ENCODE data around the gene GSE1. TPM values are rescaled to one million over a fixed set of nuclear protein-coding genes. Genes with fewer than 3 reads are reported as not detected.
A peak's percentile ranks its signal among the peaks of the same experiment; 100 is the strongest.

The GSE1 gene
- polyA plus RNA-seq, 3 donors, result 62.2 to 81.9 (median 73.5) TPM

GRCh38 chr16:85571813-85572619 is 41.1 kb upstream of the GSE1 start:
- no peak for DNase-seq (ENCODE audit: extremely low read depth in 1 of 11, low read depth in 9 of 11, low spot score in 4 of 11)

GRCh38 chr16:85573045-85573695 is 40.0 kb upstream of the GSE1 start:
- DNase-seq (ENCODE audit: extremely low read depth in 1 of 11, low read depth in 9 of 11, low spot score in 4 of 11), result no peak

DNA sequence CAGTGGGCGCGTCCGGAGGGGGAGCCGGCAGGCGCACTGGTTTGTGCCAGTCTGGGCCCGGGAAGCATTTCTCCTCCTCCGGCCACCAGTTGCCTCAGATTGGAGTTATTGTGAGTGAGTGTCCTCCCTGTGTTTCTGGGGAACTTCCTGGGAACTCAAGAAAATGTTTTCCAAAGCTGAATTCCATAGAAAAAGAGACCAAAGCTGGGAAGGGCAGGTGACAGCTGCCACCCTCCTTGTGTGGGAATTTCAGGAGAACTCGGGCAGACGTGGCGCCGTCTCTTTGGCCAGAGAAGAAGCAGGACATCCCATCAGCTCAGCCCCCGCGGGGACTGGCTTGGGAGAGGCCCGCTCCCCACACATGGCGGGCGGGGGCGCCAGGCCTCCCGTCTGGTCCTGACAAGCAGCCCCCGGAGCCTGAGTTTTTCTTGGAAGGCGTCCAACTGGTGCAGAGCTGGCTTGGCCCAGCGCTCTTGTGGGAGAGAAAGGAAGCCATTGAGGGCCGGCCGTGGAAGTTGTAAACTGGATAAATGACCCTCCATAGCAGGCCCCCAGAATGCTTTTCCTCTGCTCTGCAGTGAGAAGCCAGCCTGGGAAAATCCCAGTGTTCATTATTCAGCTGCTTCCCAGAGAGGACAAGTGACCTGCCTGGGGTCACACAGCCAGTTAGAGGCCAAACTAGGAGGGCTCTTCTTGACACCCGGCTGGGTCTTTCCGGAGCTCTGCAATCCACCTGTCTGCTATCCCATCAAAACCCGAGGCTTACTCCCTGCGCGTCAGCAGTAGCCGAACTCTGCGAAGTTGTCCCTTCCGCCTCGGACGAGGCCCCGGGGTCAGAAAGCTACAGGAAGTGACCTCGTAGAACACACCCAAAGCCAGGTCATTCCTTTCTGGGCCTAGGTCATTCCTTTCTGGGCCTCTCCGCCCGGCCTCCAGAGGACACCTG is 39.2 kb upstream of the GSE1 start:
- DNase-seq (ENCODE audit: extremely low read depth in 1 of 11, low read depth in 9 of 11, low spot score in 4 of 11), result peak; percentile 87 to 97 (median 94)

DNA sequence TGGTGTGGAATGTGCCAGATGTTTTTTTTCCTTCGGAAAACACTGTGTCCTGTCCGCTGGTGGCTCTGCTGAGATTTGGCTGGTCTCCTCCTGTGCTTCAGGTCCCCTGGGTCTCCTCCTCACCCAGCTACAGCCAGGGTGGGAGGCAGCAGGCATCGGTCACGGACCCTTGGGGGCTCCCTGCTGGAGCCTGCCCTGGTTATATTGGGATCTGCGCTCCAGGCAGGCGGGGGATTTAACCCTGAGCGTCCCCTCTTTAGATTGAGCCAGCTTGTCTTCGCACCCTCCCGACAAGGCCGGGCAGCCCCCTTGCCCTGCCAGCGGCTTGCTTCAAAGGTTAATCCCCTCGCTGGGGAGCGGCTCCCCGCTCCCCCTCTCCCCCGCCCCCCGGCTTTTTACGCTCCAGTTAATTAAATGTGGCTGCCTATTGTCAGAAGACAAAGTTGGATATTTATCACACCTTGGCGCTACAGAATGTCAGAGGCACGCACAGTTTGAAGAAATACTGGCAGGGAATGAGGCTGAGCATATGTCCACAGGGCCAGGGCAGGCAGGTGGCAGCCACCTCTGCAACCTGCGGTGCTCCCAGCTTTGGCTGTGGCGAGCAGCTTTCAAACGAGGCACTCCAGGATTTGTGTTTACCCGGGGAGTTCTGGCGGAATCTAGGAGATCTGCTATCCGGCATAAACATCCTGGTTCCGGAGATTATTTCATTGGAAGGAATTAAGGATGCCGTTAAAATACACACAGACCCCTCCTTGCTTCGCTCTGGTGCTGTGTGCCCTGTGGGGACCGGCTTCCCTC is 38.2 kb upstream of the GSE1 start:
- DNase-seq (ENCODE audit: extremely low read depth in 1 of 11, low read depth in 9 of 11, low spot score in 4 of 11), result no peak

DNA sequence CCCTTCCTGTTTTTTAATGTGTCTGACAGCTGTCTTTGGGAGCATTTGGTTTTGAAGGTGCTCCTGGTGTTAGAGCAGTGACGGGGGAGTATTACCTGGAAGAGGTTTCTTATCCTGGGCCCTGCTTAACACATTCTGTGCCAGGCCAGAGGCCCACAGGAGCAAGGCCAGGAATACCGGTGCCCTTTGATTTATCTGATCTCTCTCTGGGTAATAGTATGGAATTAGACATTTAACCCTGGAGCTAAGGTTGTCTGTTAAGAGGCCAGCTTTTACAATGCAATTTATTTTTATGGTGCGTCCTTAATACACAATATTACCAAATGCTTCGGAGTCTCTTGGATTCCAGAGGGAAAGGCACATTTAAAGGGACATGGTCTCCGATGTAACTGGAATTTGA is 37.2 kb upstream of the GSE1 start:
- no peak for DNase-seq (ENCODE audit: extremely low read depth in 1 of 11, low read depth in 9 of 11, low spot score in 4 of 11)

GRCh38 chr16:85576944-85577343 is 36.2 kb upstream of the GSE1 start:
- DNase-seq (ENCODE audit: extremely low read depth in 1 of 11, low read depth in 9 of 11, low spot score in 4 of 11), result no peak

GRCh38 chr16:85577899-85578598 is 35.1 kb upstream of the GSE1 start:
- no peak for DNase-seq (ENCODE audit: extremely low read depth in 1 of 11, low read depth in 9 of 11, low spot score in 4 of 11)

- no peak for DNase-seq (ENCODE audit: extremely low read depth in 1 of 11, low read depth in 9 of 11, low spot score in 4 of 11)
Observed at GRCh38 chr16:85578599-85578948, 34.5 kb upstream of the GSE1 start.

- no peak for DNase-seq (ENCODE audit: extremely low read depth in 1 of 11, low read depth in 9 of 11, low spot score in 4 of 11)
Observed at GRCh38 chr16:85579191-85579590, 33.9 kb upstream of the GSE1 start.

DNA sequence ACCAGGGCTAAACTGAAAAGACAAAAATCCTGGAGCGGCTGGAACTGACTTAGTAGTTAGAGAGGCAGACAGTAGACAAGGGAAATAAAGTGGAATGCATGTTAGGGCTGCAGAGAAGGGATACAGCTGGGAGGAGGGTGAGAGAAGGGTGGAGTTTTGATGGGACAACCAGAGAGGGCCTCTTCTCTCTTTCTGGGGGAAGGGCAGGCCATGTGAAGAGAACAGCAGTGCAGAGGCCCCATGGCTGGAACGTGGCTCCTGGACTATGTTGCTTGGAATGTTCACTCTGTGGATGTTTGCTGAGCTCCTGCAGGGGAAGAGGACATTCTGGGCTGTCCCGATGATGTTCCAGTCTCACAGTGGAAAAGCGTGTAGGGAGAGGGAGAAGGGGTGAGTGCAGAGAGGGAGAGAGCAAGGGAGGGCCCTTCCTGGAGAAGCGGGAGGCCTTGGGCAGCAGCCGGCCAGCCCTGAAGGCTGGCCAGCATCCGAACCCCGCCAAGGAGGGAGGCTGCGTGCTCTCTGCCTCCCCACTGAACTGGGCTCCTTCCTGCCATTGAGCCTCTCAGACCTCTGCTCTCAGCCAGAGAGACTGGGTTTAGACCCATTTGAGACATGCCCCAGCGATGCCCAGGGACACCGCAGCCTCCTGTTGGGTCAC is 33.1 kb upstream of the GSE1 start:
- no peak for DNase-seq (ENCODE audit: extremely low read depth in 1 of 11, low read depth in 9 of 11, low spot score in 4 of 11)

GRCh38 chr16:85580684-85581083 is 32.4 kb upstream of the GSE1 start:
- DNase-seq (ENCODE audit: extremely low read depth in 1 of 11, low read depth in 9 of 11, low spot score in 4 of 11), result no peak

GRCh38 chr16:85582229-85582991 is 30.7 kb upstream of the GSE1 start:
- no peak for DNase-seq (ENCODE audit: extremely low read depth in 1 of 11, low read depth in 9 of 11, low spot score in 4 of 11)

DNA sequence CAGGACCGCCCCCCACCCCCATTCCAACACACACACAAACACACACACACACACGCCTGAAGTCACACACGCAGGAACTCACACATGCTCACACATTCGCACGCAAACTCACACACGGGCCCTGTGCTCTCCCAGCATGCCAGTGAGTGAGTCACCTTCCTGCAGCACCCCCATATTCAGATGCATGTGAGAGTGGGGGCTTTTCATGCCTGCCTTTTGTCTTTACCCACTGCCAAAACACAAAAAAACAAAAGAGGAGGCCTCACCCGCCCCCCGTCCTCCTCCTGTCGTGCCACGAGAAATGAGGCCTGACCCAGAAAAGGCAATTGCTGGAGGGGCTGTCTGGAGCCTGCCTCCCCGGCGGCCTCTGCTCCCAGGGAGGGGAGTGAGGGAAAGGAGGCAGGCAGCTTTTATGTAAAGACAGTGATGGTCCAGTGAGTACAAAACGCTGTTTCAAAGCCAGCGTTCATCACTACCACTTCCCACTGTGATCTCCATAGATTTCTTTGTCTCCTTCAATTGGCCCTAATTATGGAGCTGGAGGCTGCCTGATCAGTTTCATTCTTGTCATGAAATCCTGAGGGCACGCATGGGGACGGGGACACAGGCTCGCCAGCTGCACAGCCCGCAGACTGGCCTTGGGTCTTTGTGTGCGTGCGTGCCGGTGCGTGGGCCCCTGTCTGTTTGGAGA is 29.5 kb upstream of the GSE1 start:
- DNase-seq (ENCODE audit: extremely low read depth in 1 of 11, low read depth in 9 of 11, low spot score in 4 of 11), result no peak

GRCh38 chr16:85584267-85584666 is 28.9 kb upstream of the GSE1 start:
- no peak for DNase-seq (ENCODE audit: extremely low read depth in 1 of 11, low read depth in 9 of 11, low spot score in 4 of 11)

DNA sequence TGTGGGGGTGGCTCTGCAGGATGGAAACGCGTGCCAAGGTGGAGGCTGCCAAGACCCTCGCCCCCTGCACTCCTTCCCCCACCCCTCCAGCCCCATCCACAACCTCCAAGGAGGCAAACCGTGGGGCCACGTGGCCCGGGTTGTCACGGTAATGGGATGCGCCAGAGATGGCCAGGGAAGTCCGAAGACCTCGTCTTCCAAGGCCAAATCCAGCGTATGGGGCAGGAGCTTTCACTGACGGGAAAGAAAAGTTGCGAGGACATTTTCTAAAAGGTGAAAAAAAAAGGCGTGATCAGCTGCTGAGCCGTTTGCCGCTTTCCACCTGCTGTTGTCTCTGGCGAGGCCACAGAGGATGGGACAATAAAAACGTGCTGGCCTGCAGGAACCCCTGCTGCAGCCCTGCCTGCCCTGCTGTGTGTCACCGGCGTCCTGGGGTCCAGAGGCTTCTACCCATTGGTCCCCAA is 28.3 kb upstream of the GSE1 start:
- no peak for DNase-seq (ENCODE audit: extremely low read depth in 1 of 11, low read depth in 9 of 11, low spot score in 4 of 11)

DNA sequence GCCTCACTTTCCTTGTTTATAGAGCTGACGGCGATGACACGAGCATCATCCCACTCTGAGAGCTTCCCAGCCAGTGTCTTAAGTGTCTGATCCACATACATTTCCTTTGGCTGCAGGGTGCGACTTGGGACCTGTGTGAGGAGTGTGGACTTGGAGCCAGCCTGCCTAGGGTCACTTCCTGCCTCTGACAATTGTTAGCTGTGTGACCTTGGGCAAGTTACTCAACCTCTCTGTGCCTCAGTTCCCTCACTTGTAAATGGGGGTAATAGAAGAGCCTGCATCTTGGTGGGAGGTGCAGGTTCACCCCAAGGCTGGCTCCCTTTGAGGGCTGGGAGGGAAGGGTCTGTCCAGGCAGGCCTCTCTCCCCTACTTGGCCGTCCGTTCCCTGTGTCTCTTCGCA is 27.4 kb upstream of the GSE1 start:
- no peak for DNase-seq (ENCODE audit: extremely low read depth in 1 of 11, low read depth in 9 of 11, low spot score in 4 of 11)
